ENCODE measurements around the gene IFIT2. TPM values are rescaled to one million over a fixed set of nuclear protein-coding genes. Genes with fewer than 3 reads are reported as not detected.
"Not testable (repeated sequence)": the region's sequence is repeated elsewhere in the genome, so short reads cannot be mapped to it uniquely, and the experiment has no call there.

The IFIT2 gene
- total RNA-seq, 6 experiments from 2014 or later, result 4.7 to 12.4 (median 9.8) TPM

DNA sequence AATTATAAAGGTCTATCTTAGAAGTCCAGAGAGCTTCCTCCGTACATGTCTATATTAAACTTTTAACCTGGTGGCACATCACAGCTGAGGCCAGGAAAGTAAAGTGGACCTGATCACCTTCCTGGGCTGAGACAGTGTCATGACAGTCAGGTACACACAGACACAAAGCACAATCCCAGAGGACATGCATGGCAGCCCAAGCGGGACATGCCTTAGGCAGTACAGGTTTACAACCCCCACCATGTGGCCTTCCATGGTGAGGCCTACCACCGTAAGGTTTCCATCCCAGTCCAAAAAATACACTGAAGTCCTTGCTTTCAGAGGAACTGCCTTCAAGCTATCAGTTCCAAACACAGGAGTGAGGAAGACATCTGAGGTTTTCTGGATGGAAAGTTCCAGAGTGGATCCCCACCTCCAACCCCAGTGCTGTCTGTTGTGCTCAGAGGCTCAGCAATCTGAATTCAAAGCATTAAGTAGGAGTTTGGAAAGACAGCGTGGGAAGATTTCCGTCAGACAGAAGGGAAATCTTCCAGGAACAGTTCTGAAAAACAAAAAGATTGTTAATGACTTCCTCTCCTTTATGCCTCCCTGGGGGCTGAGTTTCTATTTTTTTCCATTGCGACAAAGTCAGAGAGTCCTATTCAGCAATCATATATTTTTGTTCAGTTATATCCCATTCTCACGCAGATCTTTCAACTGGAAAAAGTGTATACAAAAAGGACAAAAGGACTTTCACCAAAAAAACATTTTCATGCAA lies 46.0 kb downstream of the IFIT2 start:
- Histone ChIP-seq H3K36me3 (no peaks in the 10 kb centered on the region), H3K27me3 (no peaks in the 10 kb centered on the region), H3K4me1 (peaks cover 0 to 71% (median 37%) of the 10 kb centered on the region in 4 donors), H3K9me3 (no peaks in the 10 kb centered on the region), H3K27ac (peak overlapping the region; percentile 56 to 99 (median 96)), H3K4me3 (no peak overlapping the region)
- DNase-seq (no peak), ATAC-seq (no peak)
- TF ChIP-seq POLR2A (IDR thresholded peaks at IDR 0.05), result no peak
- TF ChIP-seq, protein P1, sequence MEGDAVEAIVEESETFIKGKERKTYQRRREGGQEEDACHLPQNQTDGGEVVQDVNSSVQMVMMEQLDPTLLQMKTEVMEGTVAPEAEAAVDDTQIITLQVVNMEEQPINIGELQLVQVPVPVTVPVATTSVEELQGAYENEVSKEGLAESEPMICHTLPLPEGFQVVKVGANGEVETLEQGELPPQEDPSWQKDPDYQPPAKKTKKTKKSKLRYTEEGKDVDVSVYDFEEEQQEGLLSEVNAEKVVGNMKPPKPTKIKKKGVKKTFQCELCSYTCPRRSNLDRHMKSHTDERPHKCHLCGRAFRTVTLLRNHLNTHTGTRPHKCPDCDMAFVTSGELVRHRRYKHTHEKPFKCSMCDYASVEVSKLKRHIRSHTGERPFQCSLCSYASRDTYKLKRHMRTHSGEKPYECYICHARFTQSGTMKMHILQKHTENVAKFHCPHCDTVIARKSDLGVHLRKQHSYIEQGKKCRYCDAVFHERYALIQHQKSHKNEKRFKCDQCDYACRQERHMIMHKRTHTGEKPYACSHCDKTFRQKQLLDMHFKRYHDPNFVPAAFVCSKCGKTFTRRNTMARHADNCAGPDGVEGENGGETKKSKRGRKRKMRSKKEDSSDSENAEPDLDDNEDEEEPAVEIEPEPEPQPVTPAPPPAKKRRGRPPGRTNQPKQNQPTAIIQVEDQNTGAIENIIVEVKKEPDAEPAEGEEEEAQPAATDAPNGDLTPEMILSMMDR (IDR thresholded peaks at IDR 0.05), result no peak
- intact Hi-C loops (cut with DNase I), result no loop called here
- WGBS (ENCODE audit: insufficient coverage, low coverage, low lambda C conversion rate, missing lambda C conversion rate), result 61% methylated on average over 5 of the region's 7 CpGs

DNA sequence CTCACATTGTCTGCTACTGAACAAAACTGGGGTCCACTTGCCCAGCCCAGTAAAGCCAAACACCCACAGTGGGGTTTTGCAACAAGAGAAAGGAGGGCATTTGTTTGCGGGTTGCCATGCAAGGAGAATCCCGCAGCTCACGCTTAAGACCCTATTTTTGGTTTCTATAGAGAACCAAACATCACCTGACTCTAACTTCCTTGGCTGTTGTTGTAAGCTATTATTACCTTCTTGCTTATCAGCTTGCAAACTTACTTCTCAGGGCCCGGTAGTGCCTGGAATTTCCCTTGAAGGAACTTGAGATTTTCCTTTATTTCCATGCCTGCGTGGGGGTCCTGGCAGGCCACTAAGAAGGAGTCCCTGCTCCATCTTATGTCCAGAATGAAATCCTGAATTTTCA lies 46.6 kb downstream of the IFIT2 start:
- 68% methylated on average over 4 of the region's 5 CpGs for WGBS (ENCODE audit: insufficient coverage, low coverage, low lambda C conversion rate, missing lambda C conversion rate)
- intact Hi-C loops (cut with DNase I), result no loop called here
- H3K36me3 ChIP-seq, result no peaks in the 10 kb centered on the region
- ATAC-seq, result no peak
- no peak for DNase-seq
- H3K27ac ChIP-seq, result peak overlapping the region; percentile 2 to 99 (median 96)
- no peaks in the 10 kb centered on the region for H3K9me3 ChIP-seq
- TF ChIP-seq POLR2A (IDR thresholded peaks at IDR 0.05), result no peak
- TF ChIP-seq, protein P1 (IDR thresholded peaks at IDR 0.05), result no peak
- peaks cover 0 to 71% (median 37%) of the 10 kb centered on the region in 4 donors for H3K4me1 ChIP-seq
- no peak overlapping the region for H3K4me3 ChIP-seq
- H3K27me3 ChIP-seq, result no peaks in the 10 kb centered on the region

DNA sequence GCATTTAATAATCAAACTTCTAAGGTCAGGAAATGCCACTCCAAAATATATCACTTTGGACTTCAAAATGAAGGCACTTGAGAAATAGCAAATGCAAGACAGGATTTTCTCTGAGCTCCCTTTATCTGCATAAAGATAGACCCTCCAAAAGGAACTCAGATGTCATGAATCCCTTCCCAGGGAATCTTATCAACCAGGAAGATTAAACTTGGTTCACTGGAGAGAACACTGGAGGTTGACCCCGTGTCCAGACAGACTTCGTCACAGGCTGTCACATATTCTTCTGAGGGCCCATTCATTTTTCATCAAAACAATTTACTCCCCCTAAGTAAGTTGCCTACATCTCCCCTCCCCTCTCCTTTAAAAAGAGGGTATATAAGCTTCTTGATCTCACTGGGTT lies 47.1 kb downstream of the IFIT2 start:
- H3K9me3 ChIP-seq, result no peaks in the 10 kb centered on the region
- intact Hi-C loops (cut with DNase I), result no loop called here

DNA sequence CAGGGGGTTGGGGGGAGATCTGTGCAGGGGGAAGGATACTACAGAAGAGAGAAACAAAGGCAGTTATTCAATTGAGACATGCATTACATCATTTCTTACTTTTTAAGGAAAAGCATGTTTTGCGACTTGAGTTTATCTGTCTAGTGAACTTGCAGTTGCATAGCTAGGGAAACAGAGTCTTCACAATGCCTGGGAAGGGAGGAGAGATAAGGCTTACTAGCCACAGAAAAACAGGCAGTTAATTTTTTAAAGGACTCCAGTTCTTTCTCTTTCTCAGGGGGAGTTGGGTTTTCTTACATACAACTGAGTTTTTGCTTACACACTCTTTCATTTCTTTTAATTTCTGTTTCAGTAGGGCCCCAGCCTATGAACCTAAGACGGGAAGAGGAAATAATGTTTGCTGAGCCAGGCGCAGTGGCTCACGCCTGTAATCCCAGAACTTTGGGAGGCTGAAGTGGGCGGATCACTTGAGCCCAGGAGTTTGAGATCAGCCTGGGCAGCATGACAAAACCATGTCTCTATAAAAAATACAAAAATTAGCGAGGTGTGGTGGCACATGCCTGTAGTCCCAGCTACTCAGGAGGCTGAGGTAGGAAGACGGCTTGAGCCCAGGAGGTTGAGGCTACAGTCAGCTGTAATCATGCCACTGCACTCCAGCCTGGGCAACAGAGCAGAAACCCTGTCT lies 48.9 kb downstream of the IFIT2 start:
- 4% methylated on average over 6 of the region's 7 CpGs for WGBS (ENCODE audit: insufficient coverage, low coverage, low lambda C conversion rate, missing lambda C conversion rate)
- H3K4me3 ChIP-seq; intact Hi-C loops (cut with DNase I); H3K9me3 ChIP-seq; H3K27me3 ChIP-seq; H3K36me3 ChIP-seq: not testable (repeated sequence)
- Histone ChIP-seq H3K4me1 (peaks cover 0 to 67% (median 34%) of the 10 kb centered on the region in 4 donors), H3K27ac (peak overlapping the region; percentile 93 to 99 (median 96))
- peak; percentile 29 for TF ChIP-seq POLR2A (IDR thresholded peaks at IDR 0.05)
- DNase-seq (peak; percentile 50 to 64 (median 63)), ATAC-seq (peak; percentile 45 to 56 (median 52))

More for the DNA sequence above, 47.1 kb downstream of the IFIT2 start:
- 39% methylated on average over 2 of the region's 2 CpGs for whole genome bisulfite sequencing (ENCODE audit: insufficient coverage, low coverage, low lambda C conversion rate, missing lambda C conversion rate)
- peaks cover 0 to 71% (median 37%) of the 10 kb centered on the region in 4 donors for H3K4me1 ChIP-seq
- TF ChIP-seq POLR2A (IDR thresholded peaks at IDR 0.05), result no peak
- TF ChIP-seq, protein P1 (IDR thresholded peaks at IDR 0.05), result no peak
- H3K27me3 ChIP-seq, result no peaks in the 10 kb centered on the region
- DNase-seq (no peak), ATAC-seq (no peak)
- no peaks in the 10 kb centered on the region for H3K36me3 ChIP-seq
- H3K27ac ChIP-seq, result peak overlapping the region; percentile 93 to 99 (median 96)
- H3K4me3 ChIP-seq, result no peak overlapping the region

DNA sequence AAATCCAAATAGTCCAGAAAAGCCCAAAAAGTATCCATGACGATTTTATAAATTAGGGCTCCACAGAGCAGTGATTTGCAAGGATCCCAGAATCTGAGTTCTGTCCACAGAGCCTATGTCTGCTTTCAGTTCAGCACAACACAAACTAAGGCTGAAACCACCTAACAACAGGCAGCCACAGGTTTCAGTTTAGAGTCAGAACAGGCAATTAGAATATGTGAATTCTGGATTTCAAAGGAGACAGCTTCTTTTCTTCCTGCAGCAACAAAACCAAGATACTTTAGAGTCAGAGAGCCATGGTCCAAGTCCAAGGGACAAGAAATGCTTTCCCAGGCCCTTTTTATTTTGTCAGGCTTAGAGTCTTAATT lies 49.5 kb downstream of the IFIT2 start:
- ATAC-seq, result peak; percentile 17 to 38 (median 21)
- Histone ChIP-seq H3K27me3 (no peaks in the 10 kb centered on the region), H3K27ac (peak overlapping the region; percentile 93 to 99 (median 96)), H3K4me3 (peak overlapping the region in 1 of 3 donors; percentile 8), H3K9me3 (no peaks in the 10 kb centered on the region), H3K4me1 (peaks cover 0 to 61% (median 31%) of the 10 kb centered on the region in 4 donors), H3K36me3 (no peaks in the 10 kb centered on the region)
- WGBS (ENCODE audit: insufficient coverage, low coverage, low lambda C conversion rate, missing lambda C conversion rate), result 6% methylated on average over 1 of the region's 1 CpG
- no peak for DNase-seq
- intact Hi-C loops (cut with DNase I), result no loop called here
- TF ChIP-seq, protein P1 (IDR thresholded peaks at IDR 0.05), result no peak
- no peak for TF ChIP-seq POLR2A (IDR thresholded peaks at IDR 0.05)

Data from right lobe of liver (tissue), 6 donors.